Calu3 (cell line): ENCODE data around the gene EMC1. TPM values are rescaled to one million over a fixed set of nuclear protein-coding genes. Genes with fewer than 3 reads are reported as not detected.
"Not testable (repeated sequence)": the region's sequence is repeated elsewhere in the genome, so short reads cannot be mapped to it uniquely, and the experiment has no call there.

Source experiments
- BruUV-seq: library from RNA; stranded (reverse); fragments of 400-500 nt; replicated peaks from 2 replicates; lab custom pipeline; 2021; lab: Mats Ljungman, UMichigan
- CTCF ChIA-PET: fragments of 300-600 bp; sonication (Branson Sonifier 250); formaldehyde crosslinking; loops from one replicate; lab custom pipeline; 2022; ENCODE audit warnings: antibody characterized with exemption; lab: Charles Lee
- DNase-seq: peaks from one replicate; pipeline ENCODE4 v3.0.0; 2022
- H3K27ac Mint-ChIP-seq: one replicate; pipeline ENCODE4 v1.8.0; 2022; ENCODE audit warnings: mixed read lengths; ENCODE audit not compliant: unreplicated experiment
- H3K27me3 Mint-ChIP-seq: one replicate; pipeline ENCODE4 v1.8.0; 2022; ENCODE audit warnings: mixed read lengths; ENCODE audit not compliant: unreplicated experiment
- H3K36me3 Mint-ChIP-seq: one replicate; pipeline ENCODE4 v1.8.0; 2022; ENCODE audit warnings: mild to moderate bottlenecking, moderate library complexity, mixed read lengths; ENCODE audit not compliant: insufficient read depth, unreplicated experiment
- H3K4me1 Mint-ChIP-seq: one replicate; pipeline ENCODE4 v1.8.0; 2022; ENCODE audit warnings: mild to moderate bottlenecking, low read depth, mixed read lengths; ENCODE audit not compliant: unreplicated experiment
- H3K4me3 Mint-ChIP-seq: one replicate; pipeline ENCODE4 v1.8.0; 2022; ENCODE audit warnings: mild to moderate bottlenecking, low read depth, moderate library complexity, mixed read lengths; ENCODE audit not compliant: unreplicated experiment
- H3K9me3 Mint-ChIP-seq: one replicate; pipeline ENCODE4 v1.8.0; 2022; ENCODE audit warnings: low read depth, mixed read lengths; ENCODE audit not compliant: unreplicated experiment
- intact Hi-C: fragments of 100-400 bp; cut with micrococcal nuclease; formaldehyde crosslinking; loops from one replicate; pipeline ENCODE4 v1.10.0; 2022; ENCODE audit not compliant: unreplicated experiment
- total RNA-seq: library from RNA; stranded (reverse); gene quantifications from 2 replicates; pipeline ENCODE4 v1.2.3, GENCODE V29; 2022
- TF ChIP-seq, protein P1 (sequence below): fragments of 200-600 bp; IDR thresholded peaks from one replicate; pipeline ENCODE4 v1.8.0; 2022; ENCODE audit warnings: antibody characterized with exemption; ENCODE audit not compliant: unreplicated experiment

The EMC1 gene
- total RNA-seq, 1 experiment from 2014 or later, result 53.4 TPM

- CTCF ChIA-PET, result no interaction called here
Observed at GRCh38 chr1:19182223-19182622, 69.1 kb downstream of the EMC1 start.

DNA sequence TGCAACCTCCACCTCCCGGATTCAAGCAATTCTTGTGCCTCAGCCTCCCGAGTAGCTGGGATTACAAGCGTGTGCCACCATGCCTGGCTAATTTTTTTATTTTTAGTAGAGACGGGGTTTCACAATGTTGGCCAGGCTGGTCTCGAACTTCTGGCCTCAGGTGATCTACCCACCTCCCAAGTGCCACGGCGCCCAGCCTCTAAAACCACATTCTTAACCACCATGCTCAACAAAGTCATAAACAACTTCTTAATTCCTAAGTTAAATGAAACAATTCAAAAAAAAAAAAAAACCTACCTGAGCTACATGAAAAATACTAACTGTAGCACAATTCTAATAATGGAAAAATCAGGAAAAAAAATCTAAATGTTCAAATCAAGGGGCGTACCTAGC lies 71.1 kb downstream of the EMC1 start:
- H3K9me3 Mint-ChIP-seq, H3K4me1 Mint-ChIP-seq, H3K27me3 Mint-ChIP-seq, H3K4me3 Mint-ChIP-seq, H3K27ac Mint-ChIP-seq, BruUV-seq, DNase-seq, intact Hi-C loops: not testable (repeated sequence)
- H3K36me3 Mint-ChIP-seq, result peaks cover 32% of the 10 kb centered on the region
- CTCF ChIA-PET, result interaction anchor here (0.6 kb wide), 1 partner anchor 50 kb away, joined by 3 read pairs; no protein-coding TSS in a partner anchor

More at GRCh38 chr1:19182223-19182622, 69.1 kb downstream of the EMC1 start:
- Mint-ChIP-seq H3K4me1 (no peaks in the 10 kb centered on the region), H3K36me3 (peaks cover 30% of the 10 kb centered on the region), H3K9me3 (no peaks in the 10 kb centered on the region), H3K27me3 (no peaks in the 10 kb centered on the region), H3K27ac (no peak overlapping the region), H3K4me3 (no peak overlapping the region)
- no peak for DNase-seq
- BruUV-seq, result no TSS peak
- intact Hi-C loops, result no loop called here
- TF ChIP-seq, protein P1, sequence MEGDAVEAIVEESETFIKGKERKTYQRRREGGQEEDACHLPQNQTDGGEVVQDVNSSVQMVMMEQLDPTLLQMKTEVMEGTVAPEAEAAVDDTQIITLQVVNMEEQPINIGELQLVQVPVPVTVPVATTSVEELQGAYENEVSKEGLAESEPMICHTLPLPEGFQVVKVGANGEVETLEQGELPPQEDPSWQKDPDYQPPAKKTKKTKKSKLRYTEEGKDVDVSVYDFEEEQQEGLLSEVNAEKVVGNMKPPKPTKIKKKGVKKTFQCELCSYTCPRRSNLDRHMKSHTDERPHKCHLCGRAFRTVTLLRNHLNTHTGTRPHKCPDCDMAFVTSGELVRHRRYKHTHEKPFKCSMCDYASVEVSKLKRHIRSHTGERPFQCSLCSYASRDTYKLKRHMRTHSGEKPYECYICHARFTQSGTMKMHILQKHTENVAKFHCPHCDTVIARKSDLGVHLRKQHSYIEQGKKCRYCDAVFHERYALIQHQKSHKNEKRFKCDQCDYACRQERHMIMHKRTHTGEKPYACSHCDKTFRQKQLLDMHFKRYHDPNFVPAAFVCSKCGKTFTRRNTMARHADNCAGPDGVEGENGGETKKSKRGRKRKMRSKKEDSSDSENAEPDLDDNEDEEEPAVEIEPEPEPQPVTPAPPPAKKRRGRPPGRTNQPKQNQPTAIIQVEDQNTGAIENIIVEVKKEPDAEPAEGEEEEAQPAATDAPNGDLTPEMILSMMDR, result no peak

- no TSS peak for BruUV-seq
- TF ChIP-seq, protein P1, result no peak
- intact Hi-C loops, result no loop called here
- Mint-ChIP-seq H3K4me1 (no peaks in the 10 kb centered on the region), H3K27ac (no peak overlapping the region), H3K9me3 (no peaks in the 10 kb centered on the region), H3K4me3 (no peak overlapping the region), H3K27me3 (no peaks in the 10 kb centered on the region), H3K36me3 (peaks cover 32% of the 10 kb centered on the region)
- DNase-seq, result no peak
- CTCF ChIA-PET, result no interaction called here
Observed at GRCh38 chr1:19179597-19180264, 71.6 kb downstream of the EMC1 start.

GRCh38 chr1:19178734-19179398 lies 72.5 kb downstream of the EMC1 start:
- DNase-seq, result no peak
- TF ChIP-seq, protein P1, result no peak
- intact Hi-C loops, result no loop called here
- Mint-ChIP-seq H3K9me3 (no peaks in the 10 kb centered on the region), H3K27me3 (no peaks in the 10 kb centered on the region), H3K4me3 (no peak overlapping the region), H3K4me1 (no peaks in the 10 kb centered on the region), H3K27ac (no peak overlapping the region), H3K36me3 (peaks cover 28% of the 10 kb centered on the region)
- CTCF ChIA-PET, result no interaction called here
- no TSS peak for BruUV-seq

GRCh38 chr1:19177811-19178210 lies 73.5 kb downstream of the EMC1 start:
- Mint-ChIP-seq H3K27ac (no peak overlapping the region), H3K27me3 (no peaks in the 10 kb centered on the region), H3K9me3 (no peaks in the 10 kb centered on the region), H3K4me1 (no peaks in the 10 kb centered on the region), H3K36me3 (peaks cover 24% of the 10 kb centered on the region), H3K4me3 (no peak overlapping the region)
- CTCF ChIA-PET, result no interaction called here
- intact Hi-C loops, result no loop called here
- TF ChIP-seq, protein P1, result no peak
- no peak for DNase-seq
- no TSS peak for BruUV-seq
